CD1c-positive myeloid dendritic cell (primary cell): ENCODE data around the gene CBLN3.

Experiments
- DNase-seq: peaks from one replicate; pipeline ENCODE4 v3.0.0-alpha.2; 2016; ENCODE audit errors: extremely low spot score

The CBLN3 gene

DNA sequence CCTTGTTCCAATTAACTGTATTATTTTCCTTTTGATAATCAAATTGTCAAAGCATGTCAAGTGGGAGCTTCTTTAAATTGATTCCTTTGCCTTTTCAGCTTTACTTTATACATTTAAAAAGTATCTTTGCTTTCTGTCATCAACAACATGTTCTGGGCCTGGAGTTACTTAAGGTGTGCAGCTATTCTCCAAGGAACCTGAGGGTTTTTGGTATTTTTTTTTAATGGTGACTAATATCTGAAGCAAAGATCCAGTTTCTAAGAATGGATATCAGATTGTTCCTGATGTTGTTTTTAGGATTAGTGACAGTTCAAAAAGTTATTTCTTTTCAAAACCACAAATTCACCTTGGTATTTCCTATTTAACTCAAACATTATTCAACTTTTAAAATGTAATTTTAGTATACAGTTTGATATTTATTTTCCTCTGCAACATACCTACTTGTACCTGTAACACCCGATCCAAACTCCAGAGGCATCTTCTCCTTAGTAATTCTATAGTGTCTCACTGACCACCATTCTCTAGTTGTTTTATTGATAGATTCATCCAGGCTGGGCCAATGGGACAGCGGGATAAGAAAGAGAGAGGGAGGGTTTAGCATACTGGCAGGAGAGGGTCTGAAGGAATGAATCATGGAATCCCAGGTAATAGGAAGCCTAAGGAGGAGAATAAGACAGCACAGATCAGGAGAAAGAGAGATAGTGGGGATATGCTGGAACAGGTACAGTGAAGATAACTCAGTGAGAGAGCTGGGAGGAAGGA lies 3.1 kb downstream of the CBLN3 start:
- DNase-seq = no peak

DNA sequence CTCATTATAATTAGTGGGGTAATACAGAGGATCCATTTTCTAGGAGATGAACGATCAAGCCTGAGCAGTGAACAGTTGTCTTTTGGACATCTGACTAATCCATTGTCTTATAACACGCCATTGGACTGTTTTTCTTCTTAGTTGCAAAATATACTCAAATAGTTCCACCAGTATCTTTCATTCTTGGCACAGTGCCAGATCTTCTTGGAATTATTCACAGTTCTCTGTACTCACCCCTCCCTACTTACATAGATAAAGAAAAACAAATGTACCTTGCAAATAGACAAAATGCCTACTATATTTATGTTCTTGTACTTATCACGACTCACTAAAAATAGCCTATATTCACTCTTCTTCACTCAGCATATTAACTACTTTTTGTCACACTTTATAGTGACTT lies 3.8 kb downstream of the CBLN3 start:
- DNase-seq = peak; percentile 40

DNA sequence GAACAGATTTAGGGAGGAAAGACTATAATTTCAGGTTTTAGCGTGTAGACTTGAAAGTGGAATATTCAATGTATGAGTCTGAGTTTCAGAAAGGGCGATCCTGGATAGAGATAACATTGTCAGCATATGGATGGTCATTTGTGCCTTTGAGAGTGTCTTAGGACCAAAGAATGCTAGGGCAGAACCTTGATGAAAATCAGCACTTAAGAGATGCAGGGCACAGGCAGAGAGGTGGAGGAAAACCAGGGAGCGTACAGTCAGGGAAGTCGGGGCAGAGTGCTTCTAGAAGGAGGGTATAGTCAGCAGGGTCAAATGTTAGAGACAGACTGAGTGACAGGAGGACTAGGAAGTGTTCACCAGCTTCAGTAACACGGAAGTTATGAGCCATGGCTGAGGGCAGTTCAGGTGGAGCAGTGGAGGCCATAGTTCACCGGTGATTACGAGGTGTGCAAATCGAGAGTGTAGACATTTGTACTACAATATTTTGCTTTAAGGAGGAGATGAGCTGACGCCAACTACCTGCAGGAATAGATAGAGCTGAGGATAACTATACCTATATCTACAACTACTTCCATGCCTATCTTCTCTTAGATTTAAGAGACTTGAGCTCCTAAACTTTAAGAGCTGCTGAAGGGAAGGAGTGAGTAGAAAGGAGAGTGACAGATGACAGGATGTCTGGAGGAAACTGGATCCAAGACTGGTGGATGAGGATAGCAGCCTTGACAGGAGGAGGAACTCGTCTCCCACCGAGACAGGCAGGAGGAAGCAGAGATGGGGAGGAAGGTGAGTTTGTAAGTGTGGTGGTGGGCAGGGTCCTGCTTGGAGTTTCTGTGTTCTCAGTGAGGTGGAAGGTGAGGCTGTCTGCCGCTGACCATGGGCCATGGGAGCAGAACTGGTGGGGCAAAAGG lies 6.5 kb downstream of the CBLN3 start:
- no peak for DNase-seq

DNA sequence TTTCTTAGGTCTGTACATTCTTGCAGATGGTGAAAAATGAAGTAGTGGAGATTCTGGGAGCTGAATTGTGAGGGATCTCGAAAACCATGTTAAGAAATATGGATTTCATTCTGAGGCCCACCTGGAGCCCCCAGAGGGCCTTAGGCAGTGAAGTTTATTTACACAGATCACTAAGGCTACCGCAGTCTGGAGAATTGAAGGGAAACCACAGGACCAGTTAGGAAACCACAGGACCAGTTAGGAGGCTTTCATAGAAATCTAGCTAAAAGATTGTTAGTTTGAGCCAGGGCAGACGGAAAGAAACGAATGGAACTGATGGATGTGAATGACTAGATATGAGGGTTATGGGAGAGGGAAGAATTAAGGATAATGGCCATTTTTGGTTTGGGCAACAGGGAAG lies 7.2 kb downstream of the CBLN3 start:
- DNase-seq = no peak

DNA sequence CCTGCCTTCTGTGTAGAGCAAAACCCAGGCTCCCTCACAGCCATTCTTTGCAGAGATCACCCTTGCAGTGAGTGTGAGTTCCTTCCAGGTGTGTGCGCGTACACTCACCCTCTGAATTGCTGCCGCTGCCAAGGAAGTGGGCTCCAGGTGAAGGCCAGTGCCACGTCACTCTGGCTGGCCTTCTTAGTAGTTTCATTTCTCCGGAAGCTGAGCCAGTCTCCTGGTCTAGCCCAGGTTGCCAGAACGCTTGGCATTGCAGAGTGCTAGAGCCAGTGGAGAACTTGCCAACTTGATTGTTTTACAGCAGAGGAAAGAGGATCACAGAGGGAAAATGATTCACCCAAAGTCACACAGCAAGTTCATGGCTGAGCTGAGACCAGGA lies 11.0 kb downstream of the CBLN3 start:
- no peak for DNase-seq

DNA sequence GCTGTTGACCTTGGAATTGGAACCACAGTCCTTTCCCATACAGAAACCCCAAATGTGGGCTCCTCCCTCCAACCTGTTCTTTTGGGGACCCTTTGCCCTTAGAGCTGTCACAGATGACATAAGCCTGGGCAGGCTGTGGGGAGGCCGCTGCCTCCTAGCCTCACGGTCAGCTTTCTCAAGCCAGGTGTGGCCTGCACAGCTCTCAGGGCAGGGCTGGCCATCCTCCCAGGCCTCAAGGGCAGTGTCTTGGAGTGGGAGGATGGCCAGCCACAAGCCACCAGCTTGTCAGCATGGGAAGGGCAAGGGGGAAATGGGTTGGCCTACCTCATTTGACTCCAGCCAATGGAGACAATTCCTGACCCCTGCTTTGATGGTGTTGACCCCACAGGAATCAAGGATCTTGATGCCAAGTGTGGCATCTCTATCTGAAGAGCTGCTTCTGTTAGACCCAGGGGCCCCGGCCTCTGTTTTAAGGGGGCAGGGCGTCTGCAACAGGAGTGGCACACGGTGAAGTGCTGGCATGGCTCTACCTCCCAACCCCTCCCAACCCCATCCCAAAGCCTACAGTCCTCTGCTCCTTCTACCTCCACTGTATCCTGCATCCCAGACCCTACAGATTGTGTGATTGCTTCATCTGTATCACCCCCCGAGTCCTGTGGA lies 11.5 kb downstream of the CBLN3 start:
- DNase-seq = no peak

DNA sequence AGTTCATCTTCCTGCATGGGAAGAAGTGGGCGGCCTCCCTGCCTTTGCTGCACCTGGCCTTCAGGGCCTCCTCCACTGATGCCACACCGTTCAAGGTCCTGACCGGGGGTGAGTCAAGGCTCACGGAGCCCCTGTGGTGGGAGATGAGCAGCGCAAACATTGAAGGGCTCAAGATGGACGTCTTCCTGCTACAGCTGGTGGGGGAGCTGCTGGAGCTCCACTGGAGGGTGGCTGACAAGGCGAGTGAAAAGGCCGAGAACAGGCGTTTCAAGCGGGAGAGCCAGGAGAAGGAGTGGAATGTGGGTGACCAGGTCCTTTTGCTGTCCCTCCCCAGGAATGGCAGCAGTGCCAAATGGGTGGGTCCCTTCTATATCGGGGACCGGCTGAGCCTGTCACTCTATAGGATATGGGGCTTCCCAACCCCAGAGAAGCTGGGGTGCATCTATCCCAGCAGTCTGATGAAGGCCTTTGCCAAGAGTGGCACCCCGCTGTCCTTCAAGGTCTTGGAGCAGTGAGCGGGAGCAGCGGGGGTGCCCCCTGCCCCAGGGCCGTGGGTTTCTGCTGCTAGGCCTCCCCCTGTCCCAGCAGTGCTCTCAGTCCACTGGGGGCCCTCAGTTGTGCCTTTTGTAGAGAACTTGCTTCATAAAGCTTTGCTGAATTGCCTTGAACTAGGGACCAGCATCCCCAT lies 12.4 kb downstream of the CBLN3 start:
- no peak for DNase-seq

DNA sequence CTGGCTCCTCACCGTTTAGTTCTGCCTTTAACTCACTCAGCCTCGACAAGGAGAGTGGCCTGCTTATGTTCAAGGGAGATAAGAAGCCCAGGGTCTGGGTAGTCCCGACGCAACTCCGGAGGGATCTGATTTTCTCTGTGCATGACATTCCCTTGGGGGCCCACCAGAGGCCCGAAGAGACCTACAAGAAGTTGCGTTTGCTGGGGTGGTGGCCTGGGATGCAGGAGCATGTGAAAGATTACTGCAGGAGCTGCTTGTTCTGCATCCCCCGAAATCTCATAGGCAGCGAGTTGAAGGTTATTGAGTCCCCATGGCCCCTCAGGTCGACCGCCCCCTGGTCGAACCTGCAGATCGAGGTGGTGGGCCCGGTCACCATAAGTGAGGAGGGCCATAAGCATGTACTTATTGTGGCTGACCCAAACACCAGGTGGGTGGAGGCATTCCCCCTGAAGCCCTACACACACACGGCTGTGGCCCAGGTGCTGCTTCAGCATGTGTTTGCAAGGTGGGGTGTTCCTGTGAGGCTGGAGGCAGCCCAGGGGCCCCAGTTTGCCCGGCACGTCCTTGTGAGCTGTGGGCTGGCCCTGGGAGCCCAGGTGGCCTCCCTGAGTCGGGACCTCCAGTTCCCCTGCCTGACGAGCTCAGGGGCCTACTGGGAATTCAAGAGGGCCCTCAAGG lies 13.1 kb downstream of the CBLN3 start:
- DNase-seq = no peak

DNA sequence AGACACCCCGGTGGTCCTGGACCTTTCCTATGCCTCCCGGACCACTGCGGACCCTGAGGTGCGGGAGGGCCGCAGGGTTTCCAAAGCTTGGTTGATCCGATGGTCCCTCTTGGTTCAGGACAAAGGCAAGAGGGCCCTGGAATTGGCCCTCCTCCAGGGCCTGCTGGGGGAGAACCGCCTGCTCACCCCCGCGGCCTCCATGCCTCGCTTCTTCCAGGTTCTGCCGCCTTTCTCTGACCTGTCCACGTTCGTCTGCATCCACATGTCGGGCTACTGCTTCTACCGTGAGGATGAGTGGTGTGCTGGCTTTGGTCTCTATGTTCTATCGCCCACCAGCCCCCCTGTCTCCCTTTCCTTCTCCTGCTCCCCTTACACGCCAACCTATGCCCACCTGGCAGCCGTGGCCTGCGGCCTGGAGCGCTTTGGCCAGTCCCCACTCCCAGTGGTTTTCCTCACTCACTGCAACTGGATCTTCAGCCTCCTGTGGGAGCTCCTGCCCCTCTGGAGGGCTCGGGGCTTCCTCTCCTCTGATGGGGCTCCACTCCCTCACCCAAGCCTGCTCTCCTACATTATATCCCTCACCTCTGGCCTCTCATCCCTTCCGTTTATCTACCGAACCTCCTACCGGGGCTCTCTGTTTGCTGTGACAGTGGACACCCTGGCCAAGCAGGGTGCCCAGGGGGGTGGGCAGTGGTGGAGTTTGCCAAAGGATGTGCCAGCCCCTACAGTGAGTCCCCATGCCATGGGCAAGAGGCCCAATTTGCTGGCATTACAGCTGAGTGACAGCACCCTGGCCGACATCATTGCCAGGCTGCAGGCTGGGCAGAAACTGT lies 13.8 kb downstream of the CBLN3 start:
- DNase-seq = no peak

DNA sequence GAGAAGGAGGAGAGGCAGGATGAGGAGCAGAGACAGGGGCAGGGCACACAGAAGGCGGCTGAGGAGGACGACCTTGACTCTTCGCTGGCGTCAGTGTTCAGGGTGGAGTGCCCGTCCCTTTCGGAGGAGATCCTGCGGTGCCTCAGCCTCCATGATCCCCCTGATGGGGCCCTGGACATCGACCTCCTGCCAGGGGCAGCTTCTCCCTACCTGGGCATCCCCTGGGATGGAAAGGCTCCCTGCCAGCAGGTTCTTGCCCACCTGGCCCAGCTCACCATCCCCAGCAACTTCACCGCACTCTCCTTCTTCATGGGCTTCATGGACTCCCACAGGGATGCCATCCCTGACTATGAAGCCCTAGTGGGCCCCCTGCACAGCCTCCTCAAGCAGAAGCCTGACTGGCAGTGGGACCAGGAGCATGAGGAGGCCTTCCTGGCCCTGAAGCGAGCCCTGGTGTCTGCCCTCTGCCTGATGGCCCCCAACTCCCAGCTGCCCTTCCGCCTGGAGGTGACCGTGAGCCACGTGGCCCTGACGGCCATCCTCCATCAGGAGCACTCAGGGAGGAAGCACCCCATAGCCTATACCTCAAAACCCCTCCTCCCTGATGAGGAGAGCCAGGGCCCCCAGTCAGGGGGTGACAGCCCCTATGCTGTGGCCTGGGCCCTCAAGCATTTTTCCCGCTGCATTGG lies 14.6 kb downstream of the CBLN3 start:
- no peak for DNase-seq

DNA sequence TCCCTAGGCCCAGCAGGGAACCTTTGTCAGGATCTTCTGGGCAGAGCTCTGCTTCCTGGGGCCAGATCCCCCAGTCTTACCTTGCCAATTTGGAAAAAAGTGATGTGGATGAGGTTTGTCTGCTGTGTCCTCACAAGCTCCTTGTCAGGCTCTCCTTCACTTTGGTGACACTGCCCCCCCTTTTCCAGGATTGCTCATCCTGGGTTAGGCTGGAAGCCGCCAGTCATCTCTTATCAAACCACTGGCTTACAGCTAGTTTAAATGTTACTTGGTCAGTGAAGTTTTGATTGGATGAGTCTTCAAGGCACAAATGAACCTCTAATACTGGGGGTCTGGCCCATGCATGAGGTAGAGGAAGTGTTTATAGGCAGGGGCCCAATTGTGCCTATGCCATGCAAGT lies 15.4 kb downstream of the CBLN3 start:
- no peak for DNase-seq

DNA sequence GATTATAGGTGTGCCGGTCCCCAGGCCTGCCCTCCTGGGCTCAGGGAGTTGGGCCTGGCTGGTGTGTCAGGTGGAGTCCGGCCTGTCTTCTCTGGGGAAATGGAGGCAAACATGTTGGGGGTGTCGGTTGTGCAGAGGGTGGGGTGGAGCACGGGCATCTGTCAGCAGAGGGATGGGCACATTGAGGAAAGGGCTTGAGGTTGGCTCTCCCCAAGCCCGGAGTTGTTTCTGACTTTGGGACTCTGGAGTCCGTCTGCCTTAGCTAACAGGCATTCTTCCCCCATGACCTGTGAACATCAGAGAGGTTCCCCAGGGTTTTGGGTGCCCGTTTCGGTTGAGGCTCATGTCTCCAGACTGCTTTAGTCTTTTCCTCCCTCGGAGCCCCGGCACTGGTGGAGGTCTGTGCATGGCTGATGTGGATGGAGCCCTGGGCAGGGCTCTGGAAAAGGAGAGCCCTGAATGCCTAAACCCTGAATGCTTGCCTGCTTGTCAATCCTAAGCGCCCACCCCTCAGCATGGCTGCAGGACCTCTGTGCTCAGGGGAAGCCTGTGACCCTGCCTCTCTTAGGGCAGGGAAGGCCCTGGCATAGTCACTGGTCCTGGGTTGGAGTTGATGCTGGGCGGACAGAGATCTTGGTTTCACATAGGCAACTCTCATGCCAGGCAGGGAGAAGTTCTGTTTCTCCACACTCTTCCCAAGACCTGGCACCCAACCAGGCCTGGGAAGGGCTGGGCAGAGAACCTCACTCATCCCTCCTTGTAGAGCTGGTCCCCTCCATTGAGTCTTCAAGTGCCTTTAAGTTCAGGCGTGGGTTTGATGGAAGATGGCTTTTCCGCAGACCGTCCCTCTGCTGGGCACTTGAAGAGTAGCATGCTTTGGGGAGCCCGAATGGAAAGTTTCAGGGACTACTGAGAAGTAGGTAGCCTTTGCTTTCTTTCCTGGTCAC lies 17.8 kb downstream of the CBLN3 start:
- peak; percentile 53 for DNase-seq

DNA sequence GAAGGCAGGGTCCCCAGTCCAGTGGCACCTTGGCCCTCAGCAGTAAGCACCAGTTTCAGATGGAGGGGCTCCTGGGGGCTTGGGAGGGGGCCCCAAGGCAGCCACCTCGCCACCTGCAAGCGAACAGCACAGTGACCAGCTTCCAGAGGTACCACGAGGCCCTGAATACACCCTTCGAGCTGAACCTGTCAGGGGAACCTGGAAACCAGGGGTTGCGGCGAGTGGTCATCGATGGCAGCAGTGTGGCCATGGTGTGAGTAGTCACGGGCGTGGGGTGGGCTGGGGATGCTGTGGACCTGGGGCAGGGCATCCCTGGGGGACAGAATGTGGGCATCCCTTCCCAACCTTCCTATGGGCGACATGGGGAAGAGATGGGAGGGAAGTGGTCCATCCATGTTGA lies 19.5 kb downstream of the CBLN3 start:
- DNase-seq = no peak

DNA sequence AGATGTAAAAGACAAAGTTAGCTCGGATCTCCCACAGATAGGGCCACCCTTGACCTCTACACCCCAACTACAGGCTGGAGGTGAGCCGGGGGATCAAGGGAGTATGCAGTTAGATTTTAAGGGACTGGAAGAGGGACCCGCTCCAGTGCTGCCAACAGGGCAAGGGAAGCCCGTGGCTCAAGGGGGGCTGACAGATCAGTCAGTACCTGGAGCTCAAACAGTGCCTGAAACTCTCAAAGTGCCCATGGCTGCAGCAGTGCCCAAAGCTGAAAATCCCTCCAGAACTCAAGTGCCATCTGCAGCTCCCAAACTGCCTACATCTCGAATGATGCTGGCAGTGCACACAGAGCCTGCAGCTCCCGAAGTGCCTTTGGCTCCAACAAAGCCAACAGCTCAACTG lies 20.3 kb downstream of the CBLN3 start:
- no peak for DNase-seq

DNA sequence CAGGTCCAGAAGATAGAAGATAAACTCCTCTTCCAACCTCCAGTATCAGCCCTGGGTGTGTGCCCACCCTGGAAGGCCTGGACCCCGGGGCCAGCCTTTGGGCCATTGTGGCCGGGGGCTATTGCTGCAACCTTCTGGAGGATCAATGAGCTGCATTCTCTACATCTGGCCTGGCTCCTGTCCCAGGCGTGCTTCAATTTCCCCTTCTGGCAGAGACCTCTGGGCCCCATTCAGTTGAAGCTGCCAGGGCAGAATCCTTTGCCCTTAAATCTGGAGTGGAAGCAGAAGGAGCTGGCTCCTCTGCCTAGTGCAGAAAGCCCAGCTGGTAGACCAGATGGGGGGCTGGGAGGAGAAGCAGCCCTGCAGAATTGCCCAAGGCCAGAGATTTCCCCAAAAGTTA lies 20.7 kb downstream of the CBLN3 start:
- no peak for DNase-seq

DNA sequence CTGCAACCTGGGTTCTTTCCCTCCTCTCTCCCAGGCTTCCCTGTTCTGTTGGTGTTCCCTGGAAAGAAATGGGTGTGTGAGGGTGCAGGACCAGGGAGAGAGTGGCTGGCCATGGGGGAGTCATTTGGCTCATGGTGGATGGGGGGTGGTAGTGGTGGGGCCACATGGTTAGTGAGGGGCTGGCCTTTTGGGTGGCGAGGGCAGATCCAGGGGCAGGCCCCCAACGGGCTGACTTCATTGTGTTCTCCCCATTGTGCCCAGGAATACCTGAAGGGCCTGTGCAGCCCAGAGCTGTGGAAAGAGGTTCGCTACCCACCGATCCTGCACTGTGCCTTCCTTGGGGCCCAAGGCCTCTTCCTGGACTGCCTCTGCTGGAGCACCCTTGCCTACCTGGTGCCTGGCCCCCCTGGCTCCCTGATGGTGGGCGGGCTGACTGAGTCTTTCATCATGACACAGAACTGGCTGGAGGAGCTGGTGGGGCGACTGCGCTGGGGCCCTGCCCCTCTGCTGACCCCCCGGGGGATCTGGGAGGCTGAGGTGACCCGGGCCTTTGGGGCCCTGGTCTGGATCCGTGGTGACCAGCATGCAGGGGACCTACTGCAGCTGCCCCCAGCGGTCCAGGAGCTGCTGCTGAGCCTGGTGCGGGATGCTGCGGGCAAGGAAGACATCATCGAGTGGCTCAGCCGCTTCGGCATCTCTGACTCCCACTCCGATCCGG lies 21.7 kb downstream of the CBLN3 start:
- DNase-seq = no peak

DNA sequence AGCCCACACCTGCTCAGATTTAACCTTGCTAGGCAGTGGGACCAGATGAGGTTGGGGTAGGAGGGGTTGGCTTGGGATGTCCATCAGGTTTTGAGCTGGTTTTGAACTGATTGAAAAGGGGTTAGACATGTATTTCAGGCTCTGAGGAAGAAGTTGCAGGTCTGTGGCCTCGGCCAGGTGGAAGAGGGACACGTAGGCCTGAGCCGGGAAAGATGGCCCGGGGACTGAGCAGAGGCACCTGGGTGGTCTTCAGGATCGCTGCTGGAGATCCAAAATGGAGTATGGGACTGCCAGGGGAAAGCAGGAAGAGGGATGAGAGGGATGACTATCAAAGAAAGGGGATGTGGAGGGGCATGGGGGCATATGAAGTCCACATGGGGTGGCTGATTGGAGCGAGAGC lies 23.1 kb downstream of the CBLN3 start:
- no peak for DNase-seq

DNA sequence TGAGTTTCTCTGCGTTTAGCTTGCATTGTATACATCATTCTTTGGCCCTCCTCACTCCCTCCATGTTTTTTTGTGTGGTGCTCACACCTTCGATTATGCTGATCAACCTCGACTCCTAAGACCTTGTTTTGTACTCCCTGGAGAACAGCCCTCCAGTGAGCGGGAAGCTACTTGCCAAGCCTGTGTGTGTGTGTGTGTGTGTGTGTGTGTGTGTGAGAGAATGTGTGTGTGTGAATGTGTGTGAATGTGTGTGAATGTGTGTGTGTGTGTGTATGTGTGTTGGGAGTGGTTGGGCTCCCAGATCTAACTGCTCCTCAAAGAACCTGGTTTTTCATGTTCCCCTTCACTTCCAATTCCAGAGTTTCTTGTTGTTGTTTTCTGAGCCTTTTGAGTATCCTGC lies 24.7 kb downstream of the CBLN3 start:
- DNase-seq = no peak
